Measurements from ENCODE around the gene ATE1. TPM values are rescaled to one million over a fixed set of nuclear protein-coding genes. Genes with fewer than 3 reads are reported as not detected.

The ATE1 gene
- total and polyA plus RNA-seq, 8 donors, result 4.9 to 47.4 (median 9.1) TPM

- Histone ChIP-seq H3K36me3 (peaks cover 0 to 25% (median 17%) of the 10 kb centered on the region in 4 donors), H3K27me3 (no peaks in the 10 kb centered on the region), H3K4me1 (no peaks in the 10 kb centered on the region), H3K4me3 (no peak overlapping the region), H3K27ac (no peak overlapping the region), H3K9me3 (no peaks in the 10 kb centered on the region)
- WGBS, 5 donors, result 93 to 96% (median 96%) methylated on average over 4 of the region's 4 CpGs
- DNase-seq, result no peak
- intact Hi-C loops (cut with DNase I; ENCODE audit: low total_unique reads), result no loop called here
- no peak for TF ChIP-seq EP300 (IDR thresholded peaks at IDR 0.05)
- no peak for TF ChIP-seq POLR2A (IDR thresholded peaks at IDR 0.05)
- TF ChIP-seq POLR2AphosphoS5 (IDR thresholded peaks at IDR 0.05), result no peak
- no peak for TF ChIP-seq CTCF (IDR thresholded peaks at IDR 0.05)
Measured at GRCh38 chr10:121862649-121863048, 65.2 kb downstream of the ATE1 start.

GRCh38 chr10:121862042-121862441 lies 65.8 kb downstream of the ATE1 start:
- Histone ChIP-seq H3K27ac (no peak overlapping the region), H3K4me3 (no peak overlapping the region), H3K36me3 (peaks cover 0 to 28% (median 17%) of the 10 kb centered on the region in 4 donors), H3K9me3 (no peaks in the 10 kb centered on the region), H3K4me1 (no peaks in the 10 kb centered on the region), H3K27me3 (no peaks in the 10 kb centered on the region)
- intact Hi-C loops (cut with DNase I; ENCODE audit: low total_unique reads), result no loop called here
- DNase-seq, result no peak
- 92 to 96% (median 95%) methylated on average over 7 of the region's 7 CpGs for WGBS, 5 donors
- no peak for TF ChIP-seq POLR2AphosphoS5 (IDR thresholded peaks at IDR 0.05)

GRCh38 chr10:121860810-121861209 lies 67.0 kb downstream of the ATE1 start:
- no peak overlapping the region for H3K4me3 ChIP-seq
- H3K36me3 ChIP-seq, result peaks cover 0 to 28% (median 23%) of the 10 kb centered on the region in 4 donors
- 74 to 90% (median 87%) methylated on average over 3 of the region's 3 CpGs for WGBS, 5 donors
- DNase-seq, result no peak
- no peaks in the 10 kb centered on the region for H3K9me3 ChIP-seq
- TF ChIP-seq POLR2AphosphoS5 (IDR thresholded peaks at IDR 0.05), result no peak
- TF ChIP-seq POLR2A (IDR thresholded peaks at IDR 0.05), result no peak
- no peak for TF ChIP-seq EP300 (IDR thresholded peaks at IDR 0.05)
- TF ChIP-seq CTCF (IDR thresholded peaks at IDR 0.05), result no peak
- no peaks in the 10 kb centered on the region for H3K27me3 ChIP-seq
- H3K4me1 ChIP-seq, result no peaks in the 10 kb centered on the region
- H3K27ac ChIP-seq, result no peak overlapping the region
- intact Hi-C loops (cut with DNase I; ENCODE audit: low total_unique reads), result no loop called here

GRCh38 chr10:121854809-121855445 lies 72.9 kb downstream of the ATE1 start:
- H3K9me3 ChIP-seq, result peaks cover 0 to 4% (median 0%) of the 10 kb centered on the region in 4 donors
- TF ChIP-seq POLR2AphosphoS5 (IDR thresholded peaks at IDR 0.05) (no peak), EP300 (IDR thresholded peaks at IDR 0.05) (no peak), POLR2A (IDR thresholded peaks at IDR 0.05) (no peak), CTCF (IDR thresholded peaks at IDR 0.05) (no peak)
- H3K4me1 ChIP-seq, result no peaks in the 10 kb centered on the region
- peaks cover 0 to 42% (median 37%) of the 10 kb centered on the region in 4 donors for H3K36me3 ChIP-seq
- no peak overlapping the region for H3K27ac ChIP-seq
- no peak for DNase-seq
- H3K4me3 ChIP-seq, result no peak overlapping the region
- intact Hi-C loops (cut with DNase I; ENCODE audit: low total_unique reads), result no loop called here
- H3K27me3 ChIP-seq, result no peaks in the 10 kb centered on the region
- 61 to 92% (median 79%) methylated on average over 4 of the region's 4 CpGs for WGBS, 5 donors

- H3K4me1 ChIP-seq, result no peaks in the 10 kb centered on the region
- TF ChIP-seq POLR2AphosphoS5 (IDR thresholded peaks at IDR 0.05), result no peak
- TF ChIP-seq POLR2A (IDR thresholded peaks at IDR 0.05), result no peak
- TF ChIP-seq CTCF (IDR thresholded peaks at IDR 0.05), result no peak
- no peak for TF ChIP-seq EP300 (IDR thresholded peaks at IDR 0.05)
- peaks cover 0 to 4% (median 0%) of the 10 kb centered on the region in 4 donors for H3K9me3 ChIP-seq
- intact Hi-C loops (cut with DNase I; ENCODE audit: low total_unique reads), result no loop called here
- H3K36me3 ChIP-seq, result peaks cover 1 to 49% (median 44%) of the 10 kb centered on the region in 4 donors
- no peak overlapping the region for H3K4me3 ChIP-seq
- no peaks in the 10 kb centered on the region for H3K27me3 ChIP-seq
- no peak overlapping the region for H3K27ac ChIP-seq
- DNase-seq, result no peak
Measured at GRCh38 chr10:121853950-121854349, 73.9 kb downstream of the ATE1 start.

Data from stomach (tissue), 9 donors.